ENCODE measurements around the gene SIAH3.
"Not testable (repeated sequence)": the region's sequence is repeated elsewhere in the genome, so short reads cannot be mapped to it uniquely, and the experiment has no call there.

SIAH3 gene, protein sequence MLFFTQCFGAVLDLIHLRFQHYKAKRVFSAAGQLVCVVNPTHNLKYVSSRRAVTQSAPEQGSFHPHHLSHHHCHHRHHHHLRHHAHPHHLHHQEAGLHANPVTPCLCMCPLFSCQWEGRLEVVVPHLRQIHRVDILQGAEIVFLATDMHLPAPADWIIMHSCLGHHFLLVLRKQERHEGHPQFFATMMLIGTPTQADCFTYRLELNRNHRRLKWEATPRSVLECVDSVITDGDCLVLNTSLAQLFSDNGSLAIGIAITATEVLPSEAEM

DNA sequence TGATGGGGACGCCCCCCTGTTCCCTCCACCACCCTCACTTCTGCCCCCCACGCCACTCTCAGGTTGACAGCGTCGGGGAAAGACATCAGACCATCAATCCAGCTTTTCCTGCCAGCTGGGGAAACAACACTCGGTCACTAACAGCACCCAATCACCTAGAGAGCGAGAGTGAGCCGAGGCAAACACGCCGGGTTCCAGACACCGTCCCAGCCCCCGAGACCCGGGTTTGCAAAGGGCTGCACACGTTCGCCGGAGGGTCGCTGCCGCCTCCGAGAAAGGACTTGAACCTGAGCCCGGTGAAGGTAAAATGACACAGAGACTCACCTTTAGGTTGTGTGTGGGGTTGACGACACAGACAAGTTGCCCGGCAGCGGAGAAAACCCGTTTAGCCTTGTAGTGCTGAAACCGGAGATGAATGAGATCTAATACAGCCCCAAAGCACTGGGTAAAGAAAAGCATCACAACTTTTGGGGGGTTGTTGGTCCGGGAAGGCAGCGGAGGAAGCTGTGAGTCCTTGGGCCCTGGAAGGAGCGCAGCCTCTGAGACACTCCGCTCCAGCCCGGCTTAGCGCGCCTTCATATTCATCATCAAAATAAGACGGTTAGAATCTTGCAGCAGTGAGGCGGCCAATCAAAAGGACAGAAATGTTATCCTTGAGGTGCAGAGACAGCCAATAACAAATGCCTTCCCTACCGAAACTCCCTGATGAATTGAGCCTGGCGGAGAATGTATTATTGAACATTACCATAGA lies at the start of gene SIAH3:
Gene SIAH3, minus strand, starts transcription at position 583 of the 751 bp plus-strand sequence. Its CDS starts 124 bp downstream, at position 459.
- no peak for DNase-seq (ENCODE audit: low read depth)

DNA sequence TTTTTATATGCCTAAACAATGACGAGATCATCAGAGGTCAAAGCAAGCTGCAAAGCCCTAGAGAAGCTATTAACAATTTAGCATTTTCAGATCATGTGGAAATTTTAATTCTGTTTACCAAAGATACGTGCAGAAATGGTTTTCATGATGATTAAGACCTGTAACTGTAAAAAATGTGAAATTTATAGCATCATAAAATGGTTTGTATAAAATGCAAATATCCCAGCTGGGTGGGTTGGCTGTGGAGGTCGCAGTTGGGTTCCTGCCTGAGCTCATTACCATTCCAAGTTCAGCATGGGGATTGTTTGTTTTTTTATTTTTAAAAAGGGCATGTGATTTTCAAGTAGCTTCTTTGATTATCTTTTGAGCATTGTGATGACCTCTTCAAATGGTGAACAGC lies 47.9 kb upstream of the SIAH3 start:
- no peak for DNase-seq (ENCODE audit: low read depth)

DNA sequence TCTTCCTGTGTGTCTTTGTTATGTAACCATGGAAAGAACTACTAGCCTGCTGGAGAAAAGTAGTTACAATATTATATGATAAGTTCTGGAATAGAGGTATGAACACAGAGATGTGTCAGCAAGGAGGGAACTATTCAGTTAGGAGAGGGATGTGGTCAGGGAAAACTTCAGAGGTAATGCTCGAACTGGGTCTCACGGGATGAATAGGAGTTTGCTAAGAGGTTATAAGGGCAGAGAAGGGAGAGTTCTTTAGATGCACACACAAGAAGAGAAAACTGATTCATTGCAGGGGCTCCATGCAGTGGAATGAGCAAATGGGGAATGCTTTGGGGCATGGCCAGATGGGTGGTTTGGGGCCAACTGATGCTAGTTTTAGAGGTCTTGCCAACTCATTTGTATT lies 46.0 kb upstream of the SIAH3 start:
- DNase-seq (ENCODE audit: low read depth), result no peak

DNA sequence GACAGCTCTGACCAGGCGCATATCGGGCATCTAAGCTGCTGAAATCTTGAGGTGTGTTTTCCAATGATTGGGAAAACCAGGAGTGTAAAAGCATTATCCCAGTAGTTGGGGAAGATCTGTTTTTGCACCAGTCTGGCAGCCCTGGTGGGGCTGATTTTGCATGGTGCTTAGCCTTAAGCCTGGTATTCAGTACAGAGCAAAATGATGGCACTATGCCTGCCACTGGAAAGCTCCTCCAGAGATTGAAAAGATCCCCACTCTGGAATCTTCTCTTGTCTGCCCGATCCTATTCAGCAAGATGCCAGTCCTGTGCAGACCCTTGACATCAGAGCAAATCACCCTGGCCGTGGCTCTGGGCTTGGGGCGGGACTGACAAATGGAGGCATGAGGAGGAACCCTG lies 44.7 kb upstream of the SIAH3 start:
- no peak for DNase-seq (ENCODE audit: low read depth)

DNA sequence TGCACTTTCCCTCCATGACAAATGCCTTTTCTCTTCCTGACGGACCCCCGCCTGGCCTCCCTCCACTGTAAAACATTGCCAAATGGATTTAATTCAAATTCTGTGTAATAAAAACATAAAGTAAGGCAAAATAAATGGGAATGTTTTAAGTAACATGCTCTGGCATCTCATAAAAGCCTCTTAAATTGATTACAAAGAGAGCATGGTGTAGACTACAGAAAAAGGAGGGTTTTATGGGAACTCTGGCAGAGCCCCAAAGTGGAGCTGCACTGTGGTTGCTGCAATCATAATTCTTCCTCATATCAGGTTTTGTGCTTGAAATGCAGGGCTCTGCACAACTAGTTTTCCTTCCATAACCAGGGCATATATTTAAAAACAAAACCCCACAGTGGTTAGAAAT lies 44.3 kb upstream of the SIAH3 start:
- no peak for DNase-seq (ENCODE audit: low read depth)

DNA sequence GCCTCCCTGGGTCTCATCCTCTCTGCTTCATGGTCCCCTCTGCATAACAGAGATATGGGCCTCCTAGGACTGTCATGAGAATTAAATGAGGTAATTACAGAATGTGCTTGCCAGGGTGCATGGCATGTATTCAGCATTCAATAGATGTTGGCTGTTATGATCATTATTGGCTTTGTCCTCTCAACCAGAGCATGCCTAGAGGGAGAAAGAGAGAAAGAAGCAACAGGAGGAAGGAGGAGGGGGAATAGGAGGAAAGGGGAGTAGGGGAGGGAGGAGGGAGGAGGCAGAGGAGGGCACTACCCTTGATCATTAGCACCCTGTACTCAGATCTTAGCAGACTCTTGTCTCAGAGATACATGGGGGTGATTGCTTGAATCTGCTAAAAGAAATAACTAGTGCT lies 41.0 kb upstream of the SIAH3 start:
- no peak for DNase-seq (ENCODE audit: low read depth)

DNA sequence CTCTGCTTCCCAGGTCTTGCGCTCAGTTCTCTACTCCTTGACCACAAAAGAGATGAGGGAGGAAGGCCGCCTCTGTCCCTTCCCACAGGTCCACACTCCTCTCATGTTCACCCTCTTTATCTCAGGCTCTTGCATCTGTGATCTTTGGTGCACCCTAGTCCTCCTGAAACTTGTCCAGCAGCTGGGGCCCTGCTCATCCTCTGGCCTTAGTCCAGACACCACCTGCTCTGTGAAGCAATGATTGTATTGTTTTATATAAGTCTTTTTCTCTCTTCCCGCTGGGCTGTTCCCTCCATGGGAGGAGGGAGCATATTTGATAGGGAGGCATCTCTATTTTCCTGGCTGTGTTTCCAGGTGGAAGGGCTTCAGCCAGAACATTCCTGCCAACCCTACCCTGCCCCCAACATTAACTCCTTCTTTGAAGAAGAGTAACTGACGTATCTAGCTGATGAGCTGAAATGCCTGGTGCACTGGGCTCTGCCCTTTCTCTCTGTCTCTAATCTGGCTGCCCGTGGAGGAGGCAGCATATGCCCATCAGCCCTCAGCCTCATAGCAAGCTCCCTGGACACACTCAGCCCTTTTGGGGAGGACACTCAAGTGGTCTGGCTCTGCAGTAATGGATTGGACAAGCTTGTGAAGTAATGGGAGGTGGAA lies 38.2 kb upstream of the SIAH3 start:
- DNase-seq (ENCODE audit: low read depth), result no peak

DNA sequence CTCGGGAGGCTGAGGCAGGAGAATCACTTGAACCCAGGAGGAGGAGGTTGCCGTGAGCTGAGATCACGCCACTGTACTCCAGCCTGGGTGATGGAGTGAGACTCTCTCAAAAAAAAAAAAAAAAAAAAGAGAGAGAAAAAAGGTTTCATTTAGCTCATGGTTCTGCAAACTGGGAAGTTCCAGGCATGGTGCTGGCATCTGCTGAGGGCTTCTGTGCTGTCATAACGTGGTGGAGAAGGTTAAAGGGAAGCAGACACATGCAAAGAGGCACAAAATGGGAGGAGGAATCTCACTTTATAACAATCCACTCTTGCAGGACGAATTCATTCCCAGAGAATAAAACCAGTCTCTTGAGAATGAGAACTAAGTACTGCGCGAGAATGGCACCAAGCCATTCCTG lies 34.9 kb upstream of the SIAH3 start:
- DNase-seq (ENCODE audit: low read depth), result no peak

DNA sequence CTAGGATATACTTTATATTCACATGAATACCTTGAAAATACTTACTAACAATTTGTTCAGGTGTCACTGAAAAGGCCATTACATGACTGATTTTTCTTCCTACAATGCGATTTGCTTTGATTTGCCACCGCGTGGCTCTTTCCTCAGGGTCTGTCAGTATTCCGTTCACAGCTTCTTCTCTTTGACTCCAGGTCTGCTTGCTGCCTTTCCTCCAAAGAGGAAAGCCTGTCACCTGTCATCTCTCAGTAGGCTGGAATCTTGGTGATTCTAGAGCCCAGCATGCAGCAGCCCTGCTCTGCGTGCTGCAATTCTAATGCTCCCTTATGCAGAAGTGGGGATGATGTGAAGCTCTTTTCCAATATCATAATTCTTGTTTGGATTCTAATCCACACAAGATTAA lies 33.6 kb upstream of the SIAH3 start:
- DNase-seq (ENCODE audit: low read depth), result no peak

DNA sequence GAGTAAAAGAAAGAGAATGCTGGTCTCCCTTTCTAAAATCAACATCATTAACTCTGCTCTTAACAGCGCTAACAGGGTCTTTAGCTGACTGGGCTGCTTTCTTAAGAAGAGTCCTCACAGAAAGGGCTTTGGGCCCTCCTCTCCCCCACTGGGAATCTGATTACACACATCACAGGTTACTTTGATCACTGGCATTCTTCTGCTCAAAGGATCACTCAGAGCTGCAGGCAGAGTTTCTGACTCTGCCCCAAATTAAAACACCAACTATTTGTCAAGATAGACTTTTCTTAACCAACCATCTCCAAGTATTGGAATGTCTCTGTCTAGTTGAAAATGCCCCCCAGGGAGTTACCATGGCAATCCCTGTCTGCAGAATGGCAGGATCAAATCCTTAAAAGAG lies 31.1 kb upstream of the SIAH3 start:
- no peak for DNase-seq (ENCODE audit: low read depth)

DNA sequence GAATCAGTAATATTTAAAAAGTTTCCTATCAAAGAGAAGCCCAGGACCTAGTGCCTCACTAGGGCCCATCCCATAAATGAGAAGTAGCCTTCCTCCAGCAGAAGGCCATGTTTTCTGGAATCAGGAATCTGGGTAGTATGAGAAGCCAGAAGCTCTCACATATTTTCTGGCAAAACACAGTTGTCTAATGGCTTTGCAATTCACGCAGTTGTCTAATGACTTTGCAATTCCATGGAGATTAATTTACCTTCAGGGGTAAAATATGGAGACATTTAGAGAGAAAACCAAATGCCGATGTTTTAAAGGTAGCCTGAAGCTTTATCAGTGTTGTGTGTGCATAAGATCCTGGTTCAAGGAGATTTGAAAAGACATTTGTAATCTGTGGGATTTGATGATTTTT lies 29.8 kb upstream of the SIAH3 start:
- DNase-seq (ENCODE audit: low read depth), result no peak

DNA sequence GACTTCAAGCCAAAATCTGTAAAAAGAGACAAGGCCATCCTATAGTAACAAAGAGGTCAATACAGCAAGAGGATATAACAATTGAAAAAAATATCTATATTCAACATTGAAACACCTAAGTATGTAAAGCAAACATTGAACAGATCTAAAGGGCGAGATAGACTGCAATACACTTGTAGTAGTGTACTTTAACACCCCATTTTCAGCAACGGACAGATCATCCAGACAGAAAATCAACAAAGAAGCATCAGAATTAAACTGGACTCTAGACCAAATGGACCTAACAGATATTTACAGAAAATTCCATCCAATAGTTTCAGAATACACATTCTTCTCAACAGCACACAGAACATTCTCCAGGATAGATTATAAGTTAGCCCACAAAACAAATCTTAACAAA lies 28.7 kb upstream of the SIAH3 start:
- no peak for DNase-seq (ENCODE audit: low read depth)

DNA sequence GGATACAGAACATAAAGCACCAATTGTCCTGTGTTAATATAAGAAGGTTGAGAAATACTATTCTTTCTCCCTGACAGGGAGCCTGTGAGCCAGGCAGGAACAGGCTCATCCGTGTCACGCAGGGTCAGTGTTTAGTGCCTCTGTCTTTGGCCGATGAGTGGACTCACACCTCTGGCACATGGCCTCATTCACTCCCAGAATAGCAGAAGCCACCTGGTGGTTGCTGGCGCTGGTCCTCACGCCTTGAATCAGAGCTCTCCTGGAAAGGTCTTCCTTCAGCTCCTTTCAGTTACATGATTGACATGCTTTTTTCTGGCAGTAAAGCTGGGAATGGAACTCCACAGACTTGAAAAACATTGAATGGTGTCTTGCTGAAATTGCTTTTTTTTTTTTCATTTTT lies 28.1 kb upstream of the SIAH3 start:
- no peak for DNase-seq (ENCODE audit: low read depth)

DNA sequence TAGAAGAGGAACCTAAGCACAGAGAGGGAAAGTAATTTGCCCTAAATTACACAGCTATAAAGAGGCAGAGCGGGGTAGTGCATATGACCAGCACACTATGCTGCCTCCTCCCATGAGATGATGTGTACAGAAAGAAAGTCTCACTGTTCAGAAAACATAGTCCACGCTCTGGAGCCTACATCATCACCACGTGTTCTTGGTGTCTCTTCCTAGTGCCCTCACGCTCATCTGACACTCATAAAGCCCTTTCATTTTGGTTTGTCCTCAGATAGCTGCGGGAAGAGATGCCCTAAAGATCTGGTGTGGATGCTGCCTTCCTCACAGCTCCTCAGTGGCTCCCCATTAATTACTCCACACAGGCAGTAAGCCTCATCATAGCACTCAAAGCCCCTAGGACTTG lies 27.4 kb upstream of the SIAH3 start:
- DNase-seq (ENCODE audit: low read depth), result no peak

DNA sequence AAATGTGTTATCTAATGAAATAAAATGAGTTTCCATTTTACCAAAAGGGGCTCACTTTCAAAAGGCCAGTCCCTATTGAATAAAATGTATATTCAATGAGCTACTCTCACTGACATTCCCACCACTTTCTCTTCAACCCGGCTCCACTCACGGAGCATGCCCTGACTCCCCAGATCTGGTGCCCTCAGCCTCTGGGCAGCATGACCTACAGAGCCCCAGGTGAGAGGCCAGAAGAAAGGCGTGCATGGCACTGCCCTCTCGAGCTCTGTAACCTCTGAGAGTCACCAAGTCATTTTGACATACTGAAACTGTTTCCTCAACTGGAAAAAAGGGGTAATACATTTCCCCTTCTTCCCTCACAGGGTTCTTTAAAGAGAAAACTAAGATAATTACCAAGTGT lies 25.2 kb upstream of the SIAH3 start:
- no peak for DNase-seq (ENCODE audit: low read depth)

DNA sequence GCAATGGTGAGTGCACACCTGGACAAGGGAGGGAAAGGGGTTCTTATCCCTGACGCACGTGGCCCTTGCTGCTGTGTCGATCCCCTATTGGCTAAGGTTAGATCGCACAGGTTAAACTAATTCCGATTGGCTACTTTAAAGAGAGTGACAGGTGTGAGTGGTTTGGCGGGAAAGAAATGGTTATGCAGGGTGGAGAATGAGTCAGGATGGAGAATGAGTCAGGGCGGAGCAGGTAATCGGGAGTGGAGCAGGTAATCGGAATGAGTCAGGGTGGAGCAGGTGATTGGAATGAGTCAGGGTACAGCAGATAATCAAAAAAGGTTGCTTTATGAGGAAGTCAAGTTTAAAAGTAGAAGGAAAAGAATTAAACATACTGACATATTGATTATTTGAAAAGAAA lies 24.4 kb upstream of the SIAH3 start:
- DNase-seq (ENCODE audit: low read depth), result no peak

DNA sequence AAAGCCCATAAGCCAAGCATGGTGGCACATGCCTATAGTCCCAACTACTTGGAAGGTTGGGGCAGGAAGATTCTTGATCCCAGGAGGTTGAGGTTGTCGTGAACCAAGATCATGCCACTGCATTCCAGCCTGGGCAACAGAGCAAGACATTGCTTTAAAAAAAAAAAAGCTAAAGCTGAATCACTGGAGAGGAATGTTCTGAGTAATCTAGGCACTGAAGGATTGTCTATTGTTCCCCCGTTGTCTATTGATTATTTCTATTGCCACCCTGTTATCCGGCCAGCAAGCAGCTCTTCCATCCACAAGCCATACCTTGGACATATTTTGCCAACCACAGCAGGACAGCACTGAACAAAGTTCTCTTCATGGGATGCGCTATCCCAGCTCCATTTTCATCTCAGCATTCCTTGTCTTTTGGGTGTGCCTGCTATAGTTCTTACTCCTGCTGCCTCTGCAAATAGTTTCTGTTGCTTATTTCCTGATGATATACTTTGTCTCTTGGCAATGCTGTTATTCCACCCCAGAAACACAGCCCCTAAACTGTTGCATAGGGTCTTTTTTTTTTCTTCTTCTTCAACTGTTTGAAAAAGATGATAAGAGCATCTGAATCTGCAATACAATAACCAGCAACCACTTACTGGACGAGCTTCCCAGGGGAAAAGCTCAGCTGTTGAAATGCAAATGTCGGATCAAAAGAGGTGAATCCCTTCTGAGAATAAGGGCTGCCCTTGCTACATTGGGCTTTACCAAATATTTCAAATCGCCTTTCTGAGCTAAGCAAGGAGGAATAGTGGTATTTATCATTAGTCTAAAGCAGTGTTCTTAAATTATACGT lies 22.2 kb upstream of the SIAH3 start:
- DNase-seq (ENCODE audit: low read depth), result no peak

DNA sequence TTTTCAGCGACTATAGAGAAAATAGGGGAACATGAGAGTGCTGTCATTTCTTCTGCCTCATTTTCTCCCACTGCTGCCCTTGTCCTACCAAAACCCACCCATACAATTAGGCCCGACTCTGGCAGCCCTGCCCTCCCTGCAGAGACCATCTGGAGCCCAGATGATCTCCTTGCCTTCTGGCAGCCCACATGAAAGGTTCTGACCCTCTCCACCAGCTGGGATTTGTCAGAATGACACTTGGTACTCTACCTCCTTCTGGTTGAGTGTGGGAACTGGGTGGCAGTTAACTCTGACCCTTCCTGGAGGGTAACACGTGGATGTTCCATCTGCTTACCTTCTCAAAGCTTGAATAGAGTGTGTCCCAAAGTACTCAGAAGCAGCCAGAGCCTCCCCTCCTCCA lies 21.0 kb upstream of the SIAH3 start:
- no peak for DNase-seq (ENCODE audit: low read depth)

DNA sequence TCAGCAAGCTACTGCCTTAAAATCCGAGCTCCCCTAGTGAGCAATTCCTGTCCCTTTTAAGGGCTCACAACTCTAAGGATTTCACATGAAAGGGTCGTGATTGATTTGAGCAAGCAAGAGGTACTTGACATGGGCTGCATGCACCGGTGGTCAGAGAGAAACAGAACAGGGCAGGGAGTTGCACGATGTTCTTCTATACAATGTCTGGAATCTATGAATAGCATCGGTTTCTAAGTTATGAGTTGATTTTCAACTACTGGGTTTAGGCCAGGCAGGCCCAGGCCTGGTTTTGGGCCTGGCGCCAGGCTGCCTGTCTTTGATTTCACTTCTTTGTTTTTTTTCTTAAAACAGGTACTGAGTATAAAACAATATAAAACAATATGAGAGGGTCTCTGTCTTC lies 19.6 kb upstream of the SIAH3 start:
- not testable (repeated sequence) for DNase-seq (ENCODE audit: low read depth)

DNA sequence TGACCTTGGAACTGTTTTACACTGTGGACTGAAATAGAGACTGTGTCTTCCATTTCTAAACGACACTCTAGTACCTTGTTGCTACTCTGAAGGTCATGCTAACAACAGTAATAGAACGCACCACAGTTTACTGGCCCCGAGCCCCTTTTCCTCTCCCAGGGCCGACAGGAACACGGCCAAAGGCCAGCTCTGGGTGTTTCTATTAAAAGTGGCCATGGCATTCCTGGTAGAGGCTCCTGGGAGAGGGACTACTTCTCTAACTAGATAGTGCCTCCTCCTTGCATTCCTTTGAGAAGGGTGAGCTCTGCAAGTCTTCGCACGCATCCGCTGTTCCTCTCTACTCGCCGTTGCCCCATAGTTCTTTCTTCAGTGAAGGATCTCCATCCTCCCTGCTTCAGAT lies 18.7 kb upstream of the SIAH3 start:
- DNase-seq (ENCODE audit: low read depth), result no peak

DNA sequence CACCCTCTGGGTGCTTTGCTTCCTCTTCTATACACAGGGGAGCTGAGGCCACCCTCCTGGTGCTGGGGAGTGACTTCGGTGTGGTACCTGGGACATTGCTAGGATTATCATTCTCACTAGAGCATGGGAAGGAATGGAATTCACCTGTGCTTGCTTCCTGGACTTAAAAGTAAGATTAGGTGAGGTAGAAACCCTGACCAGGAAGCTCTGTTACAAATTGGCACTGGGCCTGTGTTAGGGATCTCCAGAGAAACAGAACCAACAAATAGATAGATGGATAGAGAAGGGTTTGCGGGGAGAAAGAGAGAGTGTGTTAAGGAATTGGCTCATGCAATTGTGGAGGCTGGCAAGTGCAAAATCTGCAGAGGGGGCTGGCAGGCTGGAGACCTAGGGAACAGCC lies 13.9 kb upstream of the SIAH3 start:
- DNase-seq (ENCODE audit: low read depth), result no peak

Data from stimulated activated CD4-positive, alpha-beta T cell treated with anti-CD3 and anti-CD28 coated beads, Interleukin-2, amount 100 ng/mL, for 4 hours (primary cell).